DOHH2 (cell line): ENCODE data around the gene CUBN.

Experiments used
- EZH2phosphoT487 ChIP-seq: fragments of 200-600 bp; sonication (generic); IDR thresholded peaks from 2 replicates; pipeline ENCODE4 v1.6.1; 2017; ENCODE audit warnings: borderline replicate concordance, mild to moderate bottlenecking, antibody characterized with exemption, low read length, moderate library complexity, mixed read lengths
- TF ChIP-seq, protein P1 (sequence below): fragments of 200-600 bp; sonication (generic); IDR thresholded peaks from one replicate; pipeline ENCODE4 v1.5.1; 2014; ENCODE audit warnings: antibody characterized with exemption, mild to moderate bottlenecking, low read depth, low read length; ENCODE audit not compliant: poor library complexity, severe bottlenecking

DNA sequence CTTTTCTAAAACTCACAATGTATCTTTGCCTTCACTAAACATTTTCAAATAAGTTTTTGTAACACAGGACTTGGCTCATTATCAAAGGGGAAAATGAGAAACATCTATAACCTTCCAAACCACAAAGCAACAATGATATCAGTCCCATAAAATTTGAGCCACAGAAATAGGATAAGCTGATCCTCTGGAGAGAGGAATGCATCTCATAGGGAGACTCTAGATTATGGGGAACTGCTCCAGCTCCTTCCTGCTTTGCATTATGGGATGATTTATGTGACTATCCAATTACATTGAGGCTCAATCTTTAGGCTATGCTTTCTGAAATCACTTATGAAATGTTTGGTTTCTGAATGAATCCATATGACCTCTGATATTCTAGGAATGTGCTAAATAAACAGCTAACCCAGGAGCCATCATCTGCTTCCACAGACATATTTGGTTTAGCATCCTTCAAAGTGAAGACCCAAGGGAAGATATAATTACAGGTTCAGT, 70.4 kb downstream of the CUBN start:
- TF ChIP-seq, protein P1, sequence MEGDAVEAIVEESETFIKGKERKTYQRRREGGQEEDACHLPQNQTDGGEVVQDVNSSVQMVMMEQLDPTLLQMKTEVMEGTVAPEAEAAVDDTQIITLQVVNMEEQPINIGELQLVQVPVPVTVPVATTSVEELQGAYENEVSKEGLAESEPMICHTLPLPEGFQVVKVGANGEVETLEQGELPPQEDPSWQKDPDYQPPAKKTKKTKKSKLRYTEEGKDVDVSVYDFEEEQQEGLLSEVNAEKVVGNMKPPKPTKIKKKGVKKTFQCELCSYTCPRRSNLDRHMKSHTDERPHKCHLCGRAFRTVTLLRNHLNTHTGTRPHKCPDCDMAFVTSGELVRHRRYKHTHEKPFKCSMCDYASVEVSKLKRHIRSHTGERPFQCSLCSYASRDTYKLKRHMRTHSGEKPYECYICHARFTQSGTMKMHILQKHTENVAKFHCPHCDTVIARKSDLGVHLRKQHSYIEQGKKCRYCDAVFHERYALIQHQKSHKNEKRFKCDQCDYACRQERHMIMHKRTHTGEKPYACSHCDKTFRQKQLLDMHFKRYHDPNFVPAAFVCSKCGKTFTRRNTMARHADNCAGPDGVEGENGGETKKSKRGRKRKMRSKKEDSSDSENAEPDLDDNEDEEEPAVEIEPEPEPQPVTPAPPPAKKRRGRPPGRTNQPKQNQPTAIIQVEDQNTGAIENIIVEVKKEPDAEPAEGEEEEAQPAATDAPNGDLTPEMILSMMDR = no peak
- no peak for TF ChIP-seq EZH2phosphoT487
